ENCODE measurements around the gene AMN. TPM values are rescaled to one million over a fixed set of nuclear protein-coding genes. Genes with fewer than 3 reads are reported as not detected.

The AMN gene
- total RNA-seq, 1 donor from 2014 or later = 11.8 TPM

- Histone ChIP-seq H3K4me3 (no peak overlapping the region), H3K27me3 (no peaks in the 10 kb centered on the region), H3K36me3 (peaks cover 0 to 34% of the 10 kb centered on the region in 2 donors), H3K9me3 (no peaks in the 10 kb centered on the region), H3K27ac (no peak overlapping the region), H3K4me1 (no peaks in the 10 kb centered on the region)
- no peak for DNase-seq (ENCODE audit: extremely low spot score in 2 of 2)
- TF ChIP-seq CTCF (IDR thresholded peaks at IDR 0.05) (no peak), POLR2A (IDR thresholded peaks at IDR 0.05) (no peak)
- intact Hi-C loops (cut with DNase I) = no loop called here
These were observed 44.1 kb upstream of the AMN start for GRCh38 chr14:102878174-102878969.

GRCh38 chr14:102878970-102879460, 43.4 kb upstream of the AMN start:
- H3K36me3 ChIP-seq = peaks cover 0 to 34% of the 10 kb centered on the region in 2 donors
- intact Hi-C loops (cut with DNase I) = no loop called here

GRCh38 chr14:102882226-102882906, 40.1 kb upstream of the AMN start:
- Histone ChIP-seq H3K4me1 (no peaks in the 10 kb centered on the region), H3K27ac (no peak overlapping the region), H3K36me3 (peaks cover 0 to 18% of the 10 kb centered on the region in 2 donors), H3K9me3 (no peaks in the 10 kb centered on the region), H3K27me3 (no peaks in the 10 kb centered on the region), H3K4me3 (no peak overlapping the region)
- intact Hi-C loops (cut with DNase I) = no loop called here
- TF ChIP-seq POLR2AphosphoS5 (IDR thresholded peaks at IDR 0.05; ENCODE audit: insufficient read depth in 1 of 2, low read depth in 1 of 2) (no peak), POLR2A (IDR thresholded peaks at IDR 0.05) (no peak), CTCF (IDR thresholded peaks at IDR 0.05) (no peak)
- no peak for DNase-seq (ENCODE audit: extremely low spot score in 2 of 2)

More at GRCh38 chr14:102878970-102879460, 43.4 kb upstream of the AMN start:
- H3K9me3 ChIP-seq = no peaks in the 10 kb centered on the region
- H3K4me1 ChIP-seq = no peaks in the 10 kb centered on the region
- TF ChIP-seq POLR2A (IDR thresholded peaks at IDR 0.05) (no peak), POLR2AphosphoS5 (IDR thresholded peaks at IDR 0.05; ENCODE audit: insufficient read depth in 1 of 2, low read depth in 1 of 2) (no peak), CTCF (IDR thresholded peaks at IDR 0.05) (no peak)
- no peaks in the 10 kb centered on the region for H3K27me3 ChIP-seq
- no peak overlapping the region for H3K27ac ChIP-seq
- DNase-seq (ENCODE audit: extremely low spot score in 2 of 2) = no peak
- H3K4me3 ChIP-seq = no peak overlapping the region

- H3K9me3 ChIP-seq = no peaks in the 10 kb centered on the region
- TF ChIP-seq POLR2A (IDR thresholded peaks at IDR 0.05) = no peak
- no peak for TF ChIP-seq POLR2AphosphoS5 (IDR thresholded peaks at IDR 0.05; ENCODE audit: insufficient read depth in 1 of 2, low read depth in 1 of 2)
- no peak for TF ChIP-seq CTCF (IDR thresholded peaks at IDR 0.05)
- DNase-seq (ENCODE audit: extremely low spot score in 2 of 2) = no peak
- peaks cover 0 to 14% of the 10 kb centered on the region in 2 donors for H3K36me3 ChIP-seq
- H3K27ac ChIP-seq = no peak overlapping the region
- intact Hi-C loops (cut with DNase I) = no loop called here
- H3K27me3 ChIP-seq = no peaks in the 10 kb centered on the region
- H3K4me3 ChIP-seq = no peak overlapping the region
- H3K4me1 ChIP-seq = no peaks in the 10 kb centered on the region
These were observed 39.3 kb upstream of the AMN start for GRCh38 chr14:102883089-102883541.
